IMR-90 (cell line): Measurements from ENCODE around the gene ATXN10. TPM values are rescaled to one million over a fixed set of nuclear protein-coding genes. Genes with fewer than 3 reads are reported as not detected.

Experiments used
- ATAC-seq: fragments of 200-7000 bp; cut with Tn5 transposase; 2 replicates; pipeline ENCODE4 v1.9.1; 2020; ENCODE audit warnings: low read depth, mild to moderate bottlenecking, moderate library complexity
- BruUV-seq: library from RNA; stranded (reverse); fragments of 400-500 nt; replicated peaks from 2 replicates; lab custom pipeline; 2021; lab: Mats Ljungman, UMichigan
- CTCF ChIA-PET: fragments of 300-600 bp; formaldehyde crosslinking; extraction: SDS; loops from one replicate; lab custom pipeline; 2021; ENCODE audit warnings: antibody characterized with exemption; lab: Yijun Ruan, JAX
- POLR2A ChIA-PET: fragments of 300-600 bp; sonication (Branson Sonifier 250); formaldehyde crosslinking; loops from one replicate; lab custom pipeline; 2022; ENCODE audit warnings: antibody characterized with exemption; ENCODE audit not compliant: unreplicated experiment; lab: Charles Lee
- DNase-seq: peaks from one replicate; pipeline ENCODE4 v3.0.0; 2013
- H2AFZ ChIP-seq: replicated peaks from 2 replicates; pipeline ENCODE3; 2013; ENCODE audit warnings: low read length, mild to moderate bottlenecking; ENCODE audit not compliant: poor library complexity
- H2AK5ac ChIP-seq: 2 replicates; pipeline ENCODE4 v1.6.1; 2013; ENCODE audit warnings: low read depth, low read length, inconsistent platforms
- H2AK9ac ChIP-seq: replicated peaks from 2 replicates; pipeline ENCODE3; 2013; ENCODE audit warnings: mild to moderate bottlenecking, low read depth, low read length, moderate library complexity; ENCODE audit not compliant: poor library complexity
- H2BK120ac ChIP-seq: 2 replicates; pipeline ENCODE4 v1.6.1; 2013; ENCODE audit warnings: low read depth, low read length, inconsistent platforms
- H2BK15ac ChIP-seq: 3 replicates; pipeline ENCODE4 v1.6.1; 2013; ENCODE audit warnings: low read depth, low read length, inconsistent platforms
- H2BK20ac ChIP-seq: 2 replicates; pipeline ENCODE4 v1.6.1; 2013; ENCODE audit warnings: low read depth, mild to moderate bottlenecking, inconsistent platforms, low read length, moderate library complexity
- H2BK5ac ChIP-seq: 2 replicates; pipeline ENCODE4 v1.6.1; 2013; ENCODE audit warnings: mild to moderate bottlenecking, low read depth, low read length, inconsistent platforms; ENCODE audit not compliant: poor library complexity, severe bottlenecking
- H3K14ac ChIP-seq: replicated peaks from 2 replicates; pipeline ENCODE4 v1.6.1; 2013; ENCODE audit warnings: low read depth, low read length, inconsistent platforms
- H3K18ac ChIP-seq: 2 replicates; pipeline ENCODE4 v1.6.1; 2013; ENCODE audit warnings: low read depth, low read length, control low read depth
- H3K23ac ChIP-seq: 2 replicates; pipeline ENCODE4 v1.6.1; 2013; ENCODE audit warnings: low read depth, low read length, inconsistent platforms
- H3K27ac ChIP-seq: 2 replicates; pipeline ENCODE4 v1.5.1; 2013; ENCODE audit warnings: mild to moderate bottlenecking, control low read depth, low read length; ENCODE audit not compliant: insufficient read depth
- H3K27me3 ChIP-seq: 2 replicates; pipeline ENCODE4 v1.6.1; 2013; ENCODE audit warnings: low read length; ENCODE audit not compliant: control insufficient read depth, insufficient read depth
- H3K36me3 ChIP-seq: 2 replicates; pipeline ENCODE4 v1.6.1; 2013; ENCODE audit warnings: low read length, mixed read lengths; ENCODE audit not compliant: control insufficient read depth, insufficient read depth
- H3K4ac ChIP-seq: 2 replicates; pipeline ENCODE4 v1.6.1; 2013; ENCODE audit warnings: low read depth, low read length, inconsistent platforms
- H3K4me1 ChIP-seq: 2 replicates; pipeline ENCODE4 v1.6.1; 2013; ENCODE audit warnings: low read length, mixed read lengths; ENCODE audit not compliant: control insufficient read depth, insufficient read depth
- H3K4me2 ChIP-seq: 2 replicates; pipeline ENCODE4 v1.6.1; 2013; ENCODE audit warnings: low read depth, mild to moderate bottlenecking, control low read depth, low read length, moderate library complexity
- H3K4me3 ChIP-seq: 2 replicates; pipeline ENCODE4 v1.5.1; 2013; ENCODE audit warnings: low read depth, mild to moderate bottlenecking, control low read depth, low read length, moderate library complexity; ENCODE audit not compliant: insufficient read depth
- H3K56ac ChIP-seq: 2 replicates; pipeline ENCODE4 v1.6.1; 2013; ENCODE audit warnings: low read length, inconsistent platforms; ENCODE audit not compliant: insufficient read depth; ENCODE audit errors: extremely low read depth
- H3K79me1 ChIP-seq, 2 experiments: 2 replicates each; pipeline ENCODE4 v1.6.1; 2013; ENCODE audit warnings: low read length in 2 of 2, inconsistent platforms in 1 of 2, low read depth in 1 of 2
- H3K9ac ChIP-seq: 2 replicates; pipeline ENCODE4 v1.6.1; 2013; ENCODE audit warnings: low read depth, low read length, control low read depth
- H3K9me1 ChIP-seq: 2 replicates; pipeline ENCODE4 v1.6.1; 2013; ENCODE audit warnings: low read length, inconsistent platforms; ENCODE audit not compliant: insufficient read depth
- H3K9me3 ChIP-seq: 2 replicates; pipeline ENCODE4 v1.6.1; 2013; ENCODE audit warnings: low read length; ENCODE audit not compliant: control insufficient read depth, insufficient read depth
- H4K20me1 ChIP-seq: 2 replicates; pipeline ENCODE4 v1.6.1; 2013; ENCODE audit warnings: low read length, inconsistent platforms; ENCODE audit not compliant: insufficient read depth
- H4K5ac ChIP-seq: 2 replicates; pipeline ENCODE4 v1.6.1; 2013; ENCODE audit warnings: mild to moderate bottlenecking, low read depth, low read length, control low read depth
- H4K8ac ChIP-seq, 2 experiments: 2 replicates each; pipeline ENCODE4 v1.6.1; 2013; ENCODE audit warnings: low read depth in 2 of 2, low read length in 2 of 2, control low read depth in 1 of 2, inconsistent platforms in 1 of 2
- H4K91ac ChIP-seq: 2 replicates; pipeline ENCODE4 v1.6.1; 2013; ENCODE audit warnings: low read depth, low read length, inconsistent platforms; ENCODE audit not compliant: insufficient read depth
- MAFK ChIP-seq: IDR thresholded peaks from 2 replicates; pipeline ENCODE4 v1.6.1; 2012; ENCODE audit warnings: low read depth, low read length, improper control_type of control experiment
- MXI1 ChIP-seq: IDR thresholded peaks from 2 replicates; pipeline ENCODE4 v1.6.1; 2012; ENCODE audit warnings: low read depth, mild to moderate bottlenecking, low read length, moderate library complexity, borderline replicate concordance
- WGBS, 2 experiments: methylation state at CpG; one replicate each; pipeline versions ENCODE4 v1.1.5 to v1.1.7; 2013; ENCODE audit warnings: missing lambda C conversion rate in 2 of 2; ENCODE audit not compliant: insufficient read length in 1 of 2; ENCODE audit errors: extremely low coverage in 2 of 2; 5-methylcytosine and 5-hydroxymethylcytosine counted together
- dilution Hi-C: fragments of 300-500 bp; cut with HindIII; formaldehyde crosslinking; loops from one replicate; pipeline ENCODE4 v1.14.3; 2018; ENCODE audit warnings: low sequenced_read_pairs; ENCODE audit not compliant: unreplicated experiment
- in situ Hi-C: fragments of 300-500 bp; cut with MboI; formaldehyde crosslinking; loops from 3 replicates; pipeline ENCODE4 v1.14.3; 2019; ENCODE audit warnings: low sequenced_read_pairs, inconsistent platforms, mixed read lengths
- intact Hi-C: fragments of 100-400 bp; cut with micrococcal nuclease; formaldehyde crosslinking; loops from 2 replicates; pipeline ENCODE4 v1.10.0; 2022
- polyA plus RNA-seq, 3 experiments: library from polyadenylated mRNA; depleted of rRNA; stranded (reverse); fragments of >200 nt; gene quantifications; 2 replicates each; pipeline ENCODE4 v1.2.3, GENCODE V29; 2012; ENCODE audit warnings: low replicate concordance in 1 of 3
- total RNA-seq: library from RNA; depleted of rRNA; stranded (reverse); fragments of >200 nt; gene quantifications from 2 replicates; pipeline ENCODE4 v1.2.3, GENCODE V29; 2012

Gene ATXN10
- total and polyA plus RNA-seq, 2 of the 4 experiments (the other 2 are of a cell fraction) = 116 to 231 TPM

- POLR2A ChIA-PET = interaction anchor here (0.6 kb wide), 1 partner anchor 17 kb away, joined by 3 read pairs; no protein-coding TSS in a partner anchor
These were observed 193.4 kb downstream of the ATXN10 start for GRCh38 chr22:45864959-45865476.

More at GRCh38 chr22:45864959-45865476, 193.4 kb downstream of the ATXN10 start:
- Histone ChIP-seq H2BK120ac (no peak overlapping the region), H2BK20ac (no peak overlapping the region), H3K9me3 (no peaks in the 10 kb centered on the region), H3K9me1 (no peaks in the 10 kb centered on the region), H3K4me2 (no peak overlapping the region), H4K5ac (no peak overlapping the region), H3K18ac (no peak overlapping the region), H3K4ac (no peak overlapping the region), H3K36me3 (no peaks in the 10 kb centered on the region), H2BK15ac (no peak overlapping the region), H4K20me1 (peaks cover 25% of the 10 kb centered on the region), H3K79me1 (no peaks in the 10 kb centered on the region), H2AK5ac (no peak overlapping the region), H3K27me3 (peaks cover 41% of the 10 kb centered on the region), H3K23ac (no peak overlapping the region), H2AK9ac (no peak overlapping the region), H2BK5ac (no peak overlapping the region), H4K91ac (no peak overlapping the region), H3K56ac (no peak overlapping the region), H2AFZ (no peak overlapping the region), H3K4me3 (no peak overlapping the region), H3K9ac (no peak overlapping the region), H3K27ac (no peak overlapping the region), H4K8ac (no peak overlapping the region), H3K14ac (no peak overlapping the region), H3K4me1 (no peaks in the 10 kb centered on the region; the same call in 1 of the 2 replicates)
- TF ChIP-seq MXI1 (no peak), MAFK (peak; percentile 60)
- DNase-seq (no peak), ATAC-seq (no peak)
- BruUV-seq = no TSS peak
- intact Hi-C loops = loop anchor here (2.0 kb wide), 1 partner anchor 222 kb away; no protein-coding TSS in a partner anchor
- in situ Hi-C loops = loop anchor here (10.0 kb wide), 1 partner anchor 220 kb away; no protein-coding TSS in a partner anchor
- WGBS, 2 experiments = 87% methylated on average over 9 of the region's 11 CpGs; no CpG with 5 or more reads in 1 of the 2 experiments
- CTCF ChIA-PET = interaction anchor here (0.6 to 1.3 kb wide), 4 partner anchors 20 to 595 kb away, joined by 3 to 6 read pairs (median 6); no protein-coding TSS in a partner anchor
- dilution Hi-C loops = no loop called here
